SK-N-SH treated with all-trans-retinoic acid at 6 μM for 48 hours (cell line): ENCODE data around the gene TTLL6.
"Not testable (repeated sequence)": the region's sequence is repeated elsewhere in the genome, so short reads cannot be mapped to it uniquely, and the experiment has no call there.

Experiments
- ATAC-seq: fragments of 200-7000 bp; cut with Tn5 transposase; 3 replicates; pipeline ENCODE4 v1.9.1; 2020; ENCODE audit warnings: mild to moderate bottlenecking, moderate library complexity
- ARNTL ChIP-seq: fragments of 450-650 bp; formaldehyde crosslinking; IDR thresholded peaks from 2 replicates; pipeline ENCODE4 v1.5.0; 2020; ENCODE audit warnings: low read depth, mild to moderate bottlenecking, moderate library complexity, borderline replicate concordance
- BACH2 ChIP-seq: fragments of 250-450 bp; sonication (Bioruptor Pico); IDR thresholded peaks from 2 replicates; pipeline ENCODE4 v1.9.0; 2021; ENCODE audit warnings: mild to moderate bottlenecking, borderline replicate concordance
- CSDC2 ChIP-seq: fragments of 250-450 bp; sonication (Bioruptor Pico); IDR thresholded peaks from 2 replicates; pipeline ENCODE4 v1.5.0; 2020; ENCODE audit warnings: mild to moderate bottlenecking, moderate library complexity
- ESRRG ChIP-seq: fragments of 250-450 bp; sonication (Bioruptor Pico); IDR thresholded peaks from 2 replicates; pipeline ENCODE4 v1.6.1; 2021; ENCODE audit warnings: mild to moderate bottlenecking
- GLIS3 ChIP-seq: fragments of 250-450 bp; sonication (Bioruptor Pico); IDR thresholded peaks from 2 replicates; pipeline ENCODE4 v1.5.0; 2020; ENCODE audit warnings: mild to moderate bottlenecking, moderate library complexity
- ISL1 ChIP-seq: fragments of 250-450 bp; sonication (Bioruptor Pico); IDR thresholded peaks from 2 replicates; pipeline ENCODE4 v2.1.2; 2022; ENCODE audit warnings: mild to moderate bottlenecking, moderate library complexity
- OSR1 ChIP-seq: fragments of 250-450 bp; sonication (Bioruptor Pico); IDR thresholded peaks from 2 replicates; pipeline ENCODE4 v1.8.0; 2022; ENCODE audit warnings: moderate library complexity, mild to moderate bottlenecking, inconsistent platforms
- PPARA ChIP-seq: fragments of 250-450 bp; sonication (Bioruptor Pico); IDR thresholded peaks from 2 replicates; pipeline ENCODE4 v1.5.0; 2020; ENCODE audit warnings: mild to moderate bottlenecking, borderline replicate concordance
- RARB ChIP-seq: fragments of 250-450 bp; sonication (Bioruptor Pico); IDR thresholded peaks from 2 replicates; pipeline ENCODE4 v1.8.0; 2021; ENCODE audit warnings: mild to moderate bottlenecking, moderate library complexity
- SNAI2 ChIP-seq: fragments of 250-450 bp; sonication (Bioruptor Pico); IDR thresholded peaks from 2 replicates; pipeline ENCODE4 v1.5.0; 2020; ENCODE audit warnings: mild to moderate bottlenecking, moderate library complexity
- TCF4 ChIP-seq: fragments of 250-450 bp; sonication (Bioruptor Pico); IDR thresholded peaks from 2 replicates; pipeline ENCODE4 v1.8.0; 2021; ENCODE audit warnings: mild to moderate bottlenecking, moderate library complexity, borderline replicate concordance
- TOX ChIP-seq: fragments of 250-450 bp; sonication (Bioruptor Pico); IDR thresholded peaks from 2 replicates; pipeline ENCODE4 v1.8.0; 2021; ENCODE audit warnings: mild to moderate bottlenecking, moderate library complexity, borderline replicate concordance
- TSHZ2 ChIP-seq: fragments of 250-450 bp; sonication (Bioruptor Pico); IDR thresholded peaks from 2 replicates; pipeline ENCODE4 v1.5.0; 2020; ENCODE audit warnings: mild to moderate bottlenecking, moderate library complexity
- ZC3H10 ChIP-seq: fragments of 250-450 bp; sonication (Bioruptor Pico); IDR thresholded peaks from 2 replicates; pipeline ENCODE4 v1.5.1; 2021; ENCODE audit warnings: mild to moderate bottlenecking, moderate library complexity
- ZFP3 ChIP-seq: fragments of 250-450 bp; sonication (Bioruptor Pico); IDR thresholded peaks from 2 replicates; pipeline ENCODE4 v1.5.0; 2020; ENCODE audit warnings: mild to moderate bottlenecking, moderate library complexity
- ZFP30 ChIP-seq: fragments of 450-650 bp; formaldehyde crosslinking; IDR thresholded peaks from 2 replicates; pipeline ENCODE4 v1.5.0; 2022; ENCODE audit warnings: mild to moderate bottlenecking, moderate library complexity
- TF ChIP-seq, protein P1 (sequence below): fragments of 250-450 bp; sonication (Bioruptor Pico); IDR thresholded peaks from 2 replicates; pipeline ENCODE4 v1.8.0; 2020; ENCODE audit warnings: mild to moderate bottlenecking, moderate library complexity, borderline replicate concordance
- TF ChIP-seq, protein P2 (sequence below): fragments of 250-450 bp; sonication (Bioruptor Pico); IDR thresholded peaks from 2 replicates; pipeline ENCODE4 v1.8.0; 2021; ENCODE audit warnings: low read depth, mild to moderate bottlenecking, moderate library complexity, borderline replicate concordance
- TF ChIP-seq, protein P3 (sequence below): fragments of 250-450 bp; sonication (Bioruptor Pico); IDR thresholded peaks from 2 replicates; pipeline ENCODE4 v1.5.1; 2021; ENCODE audit warnings: mild to moderate bottlenecking, moderate library complexity
- TF ChIP-seq, protein P4 (sequence below): fragments of 250-450 bp; sonication (Bioruptor Pico); IDR thresholded peaks from 2 replicates; pipeline ENCODE4 v1.5.1; 2020; ENCODE audit warnings: low read depth, mild to moderate bottlenecking, moderate library complexity

Gene TTLL6

DNA sequence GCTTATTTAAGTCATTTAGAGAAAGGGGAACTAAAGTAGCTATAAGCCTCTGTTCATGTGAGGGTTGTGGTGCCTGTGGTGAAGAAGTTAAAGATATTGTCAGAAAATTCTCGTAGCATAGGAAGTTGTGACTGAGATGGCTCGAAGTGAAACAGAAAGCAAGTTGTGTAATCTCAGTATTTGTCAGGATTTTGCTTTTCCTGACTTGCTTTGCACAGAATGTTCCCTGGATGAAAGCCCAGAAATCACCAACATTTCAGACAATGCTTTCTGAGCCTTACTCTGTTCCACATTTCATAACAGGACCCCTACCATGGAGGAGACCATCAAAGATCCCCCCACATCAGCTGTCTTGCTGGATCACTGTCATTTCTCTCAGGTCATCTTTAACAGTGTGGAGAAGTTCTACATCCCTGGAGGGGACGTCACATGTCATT lies 24.4 kb upstream of the TTLL6 start (continued):
- no peak for TF ChIP-seq TSHZ2 (CRISPR knock-in tag)
- TF ChIP-seq OSR1 (CRISPR knock-in tag) = no peak
- TF ChIP-seq, protein P1, sequence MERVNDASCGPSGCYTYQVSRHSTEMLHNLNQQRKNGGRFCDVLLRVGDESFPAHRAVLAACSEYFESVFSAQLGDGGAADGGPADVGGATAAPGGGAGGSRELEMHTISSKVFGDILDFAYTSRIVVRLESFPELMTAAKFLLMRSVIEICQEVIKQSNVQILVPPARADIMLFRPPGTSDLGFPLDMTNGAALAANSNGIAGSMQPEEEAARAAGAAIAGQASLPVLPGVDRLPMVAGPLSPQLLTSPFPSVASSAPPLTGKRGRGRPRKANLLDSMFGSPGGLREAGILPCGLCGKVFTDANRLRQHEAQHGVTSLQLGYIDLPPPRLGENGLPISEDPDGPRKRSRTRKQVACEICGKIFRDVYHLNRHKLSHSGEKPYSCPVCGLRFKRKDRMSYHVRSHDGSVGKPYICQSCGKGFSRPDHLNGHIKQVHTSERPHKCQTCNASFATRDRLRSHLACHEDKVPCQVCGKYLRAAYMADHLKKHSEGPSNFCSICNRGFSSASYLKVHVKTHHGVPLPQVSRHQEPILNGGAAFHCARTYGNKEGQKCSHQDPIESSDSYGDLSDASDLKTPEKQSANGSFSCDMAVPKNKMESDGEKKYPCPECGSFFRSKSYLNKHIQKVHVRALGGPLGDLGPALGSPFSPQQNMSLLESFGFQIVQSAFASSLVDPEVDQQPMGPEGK = no peak
- no peak for TF ChIP-seq SNAI2 (CRISPR knock-in tag)
- TF ChIP-seq PPARA = no peak
- no peak for TF ChIP-seq ZFP3 (CRISPR knock-in tag)
- TF ChIP-seq RARB (CRISPR knock-in tag) = no peak

- no peak for TF ChIP-seq CSDC2
- TF ChIP-seq ARNTL (CRISPR knock-in tag) = no peak
- TF ChIP-seq BACH2 (CRISPR knock-in tag) = no peak
- TF ChIP-seq ISL1 = no peak
- no peak for TF ChIP-seq ZFP3 (CRISPR knock-in tag)
- TF ChIP-seq SNAI2 (CRISPR knock-in tag) = no peak
- no peak for TF ChIP-seq OSR1 (CRISPR knock-in tag)
- TF ChIP-seq ESRRG (CRISPR knock-in tag) = no peak
- TF ChIP-seq, protein P2, sequence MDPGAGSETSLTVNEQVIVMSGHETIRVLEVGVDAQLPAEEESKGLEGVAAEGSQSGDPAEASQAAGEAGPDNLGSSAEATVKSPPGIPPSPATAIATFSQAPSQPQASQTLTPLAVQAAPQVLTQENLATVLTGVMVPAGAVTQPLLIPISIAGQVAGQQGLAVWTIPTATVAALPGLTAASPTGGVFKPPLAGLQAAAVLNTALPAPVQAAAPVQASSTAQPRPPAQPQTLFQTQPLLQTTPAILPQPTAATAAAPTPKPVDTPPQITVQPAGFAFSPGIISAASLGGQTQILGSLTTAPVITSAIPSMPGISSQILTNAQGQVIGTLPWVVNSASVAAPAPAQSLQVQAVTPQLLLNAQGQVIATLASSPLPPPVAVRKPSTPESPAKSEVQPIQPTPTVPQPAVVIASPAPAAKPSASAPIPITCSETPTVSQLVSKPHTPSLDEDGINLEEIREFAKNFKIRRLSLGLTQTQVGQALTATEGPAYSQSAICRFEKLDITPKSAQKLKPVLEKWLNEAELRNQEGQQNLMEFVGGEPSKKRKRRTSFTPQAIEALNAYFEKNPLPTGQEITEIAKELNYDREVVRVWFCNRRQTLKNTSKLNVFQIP (CRISPR knock-in tag) = no peak
- no peak for TF ChIP-seq GLIS3
- no peak for TF ChIP-seq RARB (CRISPR knock-in tag)
- TF ChIP-seq ZC3H10 (CRISPR knock-in tag) = no peak
- TF ChIP-seq, protein P3, sequence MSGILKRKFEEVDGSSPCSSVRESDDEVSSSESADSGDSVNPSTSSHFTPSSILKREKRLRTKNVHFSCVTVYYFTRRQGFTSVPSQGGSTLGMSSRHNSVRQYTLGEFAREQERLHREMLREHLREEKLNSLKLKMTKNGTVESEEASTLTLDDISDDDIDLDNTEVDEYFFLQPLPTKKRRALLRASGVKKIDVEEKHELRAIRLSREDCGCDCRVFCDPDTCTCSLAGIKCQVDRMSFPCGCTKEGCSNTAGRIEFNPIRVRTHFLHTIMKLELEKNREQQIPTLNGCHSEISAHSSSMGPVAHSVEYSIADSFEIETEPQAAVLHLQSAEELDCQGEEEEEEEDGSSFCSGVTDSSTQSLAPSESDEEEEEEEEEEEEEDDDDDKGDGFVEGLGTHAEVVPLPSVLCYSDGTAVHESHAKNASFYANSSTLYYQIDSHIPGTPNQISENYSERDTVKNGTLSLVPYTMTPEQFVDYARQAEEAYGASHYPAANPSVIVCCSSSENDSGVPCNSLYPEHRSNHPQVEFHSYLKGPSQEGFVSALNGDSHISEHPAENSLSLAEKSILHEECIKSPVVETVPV (CRISPR knock-in tag) = no peak
- no peak for TF ChIP-seq TCF4 (CRISPR knock-in tag)
- TF ChIP-seq TSHZ2 (CRISPR knock-in tag) = no peak
- TF ChIP-seq TOX (CRISPR knock-in tag) = no peak
- ATAC-seq = no peak
Measured at GRCh38 chr17:48840441-48840840, 23.4 kb upstream of the TTLL6 start.

GRCh38 chr17:48837458-48837857 lies 20.4 kb upstream of the TTLL6 start:
- not testable (repeated sequence) for ATAC-seq

DNA sequence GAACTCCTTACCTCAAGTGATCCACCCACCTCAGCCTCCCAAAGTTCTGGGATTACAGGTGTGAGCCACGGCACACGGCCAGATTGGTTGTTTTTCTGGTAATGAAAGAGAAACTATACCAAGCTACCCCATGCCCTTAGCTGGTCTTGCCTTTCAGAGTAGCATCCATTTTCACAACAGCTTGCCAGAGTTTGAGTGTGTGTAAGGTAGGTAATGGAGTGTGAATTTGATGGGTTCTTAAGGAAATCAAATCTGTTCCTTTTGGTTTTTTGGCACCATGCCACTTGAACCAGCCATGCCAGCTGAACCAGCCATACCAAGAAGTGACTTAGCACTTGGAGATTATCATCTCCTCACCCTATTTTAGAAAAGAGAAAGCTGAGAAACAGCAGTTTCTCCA lies 18.9 kb upstream of the TTLL6 start:
- TF ChIP-seq, protein P4, sequence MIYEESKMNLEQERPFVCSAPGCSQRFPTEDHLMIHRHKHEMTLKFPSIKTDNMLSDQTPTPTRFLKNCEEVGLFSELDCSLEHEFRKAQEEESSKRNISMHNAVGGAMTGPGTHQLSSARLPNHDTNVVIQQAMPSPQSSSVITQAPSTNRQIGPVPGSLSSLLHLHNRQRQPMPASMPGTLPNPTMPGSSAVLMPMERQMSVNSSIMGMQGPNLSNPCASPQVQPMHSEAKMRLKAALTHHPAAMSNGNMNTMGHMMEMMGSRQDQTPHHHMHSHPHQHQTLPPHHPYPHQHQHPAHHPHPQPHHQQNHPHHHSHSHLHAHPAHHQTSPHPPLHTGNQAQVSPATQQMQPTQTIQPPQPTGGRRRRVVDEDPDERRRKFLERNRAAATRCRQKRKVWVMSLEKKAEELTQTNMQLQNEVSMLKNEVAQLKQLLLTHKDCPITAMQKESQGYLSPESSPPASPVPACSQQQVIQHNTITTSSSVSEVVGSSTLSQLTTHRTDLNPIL (CRISPR knock-in tag) = no peak
- TF ChIP-seq OSR1 (CRISPR knock-in tag) (no peak), TCF4 (CRISPR knock-in tag) (no peak), SNAI2 (CRISPR knock-in tag) (no peak), TSHZ2 (CRISPR knock-in tag) (no peak), ZFP30 (no peak), TOX (CRISPR knock-in tag) (no peak), ZC3H10 (CRISPR knock-in tag) (no peak)
- ATAC-seq = no peak
